Activated CD8-positive, alpha-beta memory T cell treated with anti-CD3 and anti-CD28 coated beads, Interleukin-2, amount 50 U/mL, for 24 hours (primary cell): ENCODE data around the gene LRIG1.

Experiments used
- DNase-seq: peaks from one replicate; pipeline ENCODE4 v3.0.0-alpha.2; 2020; ENCODE audit errors: extremely low read depth

Gene LRIG1

GRCh38 chr3:66506154-66506553 is 5.3 kb upstream of the LRIG1 start:
- no peak for DNase-seq

- no peak for DNase-seq
Observed at GRCh38 chr3:66504850-66505641, 4.2 kb upstream of the LRIG1 start.

- DNase-seq = no peak
Observed at GRCh38 chr3:66502981-66503380, 2.2 kb upstream of the LRIG1 start.

GRCh38 chr3:66502245-66502874 is 1.5 kb upstream of the LRIG1 start:
- DNase-seq = no peak

- no peak for DNase-seq
Observed at GRCh38 chr3:66501483-66502244, 842 bp upstream of the LRIG1 start.

- no peak for DNase-seq
Observed at GRCh38 chr3:66499881-66500575, 794 bp downstream of the LRIG1 start.

- DNase-seq = no peak
Observed at GRCh38 chr3:66498687-66499621, 1.9 kb downstream of the LRIG1 start.

GRCh38 chr3:66497985-66498671 is 2.7 kb downstream of the LRIG1 start:
- no peak for DNase-seq

GRCh38 chr3:66497288-66497984 is 3.4 kb downstream of the LRIG1 start:
- DNase-seq = no peak

GRCh38 chr3:66496746-66497145 is 4.1 kb downstream of the LRIG1 start:
- no peak for DNase-seq

GRCh38 chr3:66496301-66496700 is 4.5 kb downstream of the LRIG1 start:
- DNase-seq = no peak

GRCh38 chr3:66495668-66496045 is 5.2 kb downstream of the LRIG1 start:
- DNase-seq = no peak

GRCh38 chr3:66494959-66495667 is 5.7 kb downstream of the LRIG1 start:
- DNase-seq = no peak

GRCh38 chr3:66493458-66494099 is 7.2 kb downstream of the LRIG1 start:
- no peak for DNase-seq

- DNase-seq = no peak
Observed at GRCh38 chr3:66492672-66493071, 8.2 kb downstream of the LRIG1 start.

GRCh38 chr3:66492071-66492470 is 8.8 kb downstream of the LRIG1 start:
- DNase-seq = no peak

GRCh38 chr3:66490984-66491383 is 9.8 kb downstream of the LRIG1 start:
- DNase-seq = no peak

GRCh38 chr3:66490214-66490613 is 10.6 kb downstream of the LRIG1 start:
- DNase-seq = no peak

- no peak for DNase-seq
Observed at GRCh38 chr3:66489581-66489980, 11.2 kb downstream of the LRIG1 start.
